NB4 (cell line): ENCODE results near the gene STIM1.
"Not testable (repeated sequence)": the region's sequence is repeated elsewhere in the genome, so short reads cannot be mapped to it uniquely, and the experiment has no call there.

ENCODE experiments used
- DNase-seq: peaks from one replicate; pipeline ENCODE4 v3.0.0; 2010; ENCODE audit warnings: low read depth
- H3K4me3 ChIP-seq: one replicate; pipeline ENCODE4 v1.5.1; 2011; ENCODE audit warnings: mild to moderate bottlenecking, low read depth, low read length, moderate library complexity
- CTCF ChIP-seq: IDR thresholded peaks from one replicate; pipeline ENCODE4 v1.5.1; 2012; ENCODE audit warnings: low read depth, low read length
- MAX ChIP-seq: IDR thresholded peaks from 2 replicates; pipeline ENCODE4 v1.6.1; 2011; ENCODE audit warnings: low read depth, low read length
- MYC ChIP-seq: IDR thresholded peaks from 2 replicates; pipeline ENCODE4 v1.6.1; 2011; ENCODE audit warnings: low read depth, low read length
- POLR2A ChIP-seq: IDR thresholded peaks from 2 replicates; pipeline ENCODE4 v1.6.1; 2011; ENCODE audit warnings: mild to moderate bottlenecking; ENCODE audit not compliant: insufficient read length; ENCODE audit errors: extremely low read depth

Gene STIM1

GRCh38 chr11:3810951-3811350 is 44.5 kb upstream of the STIM1 start:
- TF ChIP-seq MYC (no peak), POLR2A (no peak), MAX (no peak), CTCF (no peak)
- no peak for DNase-seq
- no peak overlapping the region for H3K4me3 ChIP-seq

- not testable (repeated sequence) for H3K4me3 ChIP-seq, DNase-seq
Measured at GRCh38 chr11:3814832-3815231, 40.6 kb upstream of the STIM1 start.

- DNase-seq: no peak
- TF ChIP-seq MYC (no peak), MAX (no peak)
- no peak overlapping the region for H3K4me3 ChIP-seq
Measured at GRCh38 chr11:3815845-3816244, 39.6 kb upstream of the STIM1 start.

- no peak overlapping the region for H3K4me3 ChIP-seq
- no peak for DNase-seq
- no peak for TF ChIP-seq MAX
- no peak for TF ChIP-seq POLR2A
- no peak for TF ChIP-seq MYC
- TF ChIP-seq CTCF: no peak
Measured at GRCh38 chr11:3816673-3817072, 38.8 kb upstream of the STIM1 start.

- no peak overlapping the region for H3K4me3 ChIP-seq
- no peak for TF ChIP-seq POLR2A
- no peak for DNase-seq
Measured at GRCh38 chr11:3817181-3817800, 38.2 kb upstream of the STIM1 start.

- TF ChIP-seq POLR2A (no peak), MAX (no peak), CTCF (no peak), MYC (no peak)
- no peak overlapping the region for H3K4me3 ChIP-seq
- DNase-seq: no peak
Measured at GRCh38 chr11:3820971-3821370, 34.5 kb upstream of the STIM1 start.

- TF ChIP-seq MYC (no peak), MAX (no peak), POLR2A (no peak), CTCF (no peak)
- no peak overlapping the region for H3K4me3 ChIP-seq
- DNase-seq: no peak
Measured at GRCh38 chr11:3822312-3822711, 33.2 kb upstream of the STIM1 start.
